ENCODE results near the gene PRPSAP2. TPM values are rescaled to one million over a fixed set of nuclear protein-coding genes. Genes with fewer than 3 reads are reported as not detected.

The PRPSAP2 gene
- total and polyA plus RNA-seq, 2 of the 4 experiments (the other 2 are of a cell fraction), result 22.9 to 28.1 TPM

DNA sequence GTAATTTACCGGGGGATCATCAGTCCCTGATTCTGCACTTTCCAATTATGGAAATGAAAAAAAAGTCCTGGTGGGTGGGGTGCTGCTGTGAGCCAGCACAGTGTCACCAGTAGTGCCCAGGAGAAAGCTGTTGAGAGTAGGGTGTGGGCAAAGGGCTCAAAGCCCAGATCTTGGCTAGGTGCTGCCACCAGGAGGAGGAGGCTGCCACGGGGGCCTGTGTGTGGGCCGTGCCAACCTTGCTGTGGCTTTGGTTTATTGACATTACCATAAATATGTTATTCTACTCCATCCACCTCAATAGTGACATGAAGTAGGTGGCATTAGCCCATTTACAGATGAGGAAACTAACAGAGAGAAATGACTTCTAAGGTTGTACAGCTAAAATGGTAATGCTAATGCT lies 6.7 kb upstream of the PRPSAP2 start:
- no peak overlapping the region for H4K91ac ChIP-seq (ENCODE audit: insufficient read depth, low read depth, low read length)
- no peak overlapping the region for H3K14ac ChIP-seq (replicated peaks; ENCODE audit: low read depth, low read length)
- peaks cover 3 to 20% of the 10 kb centered on the region in 2 experiments; a peak in 3 of 4 replicates for H3K79me1 ChIP-seq (ENCODE audit: low read depth in 1 of 2, low read length in 2 of 2)
- no peak overlapping the region for H3K4ac ChIP-seq (ENCODE audit: low read depth, low read length)
- H3K23ac ChIP-seq (ENCODE audit: low read depth, low read length), result no peak overlapping the region
- H3K27me3 ChIP-seq (ENCODE audit: control insufficient read depth, insufficient read depth, low read length), result no peaks in the 10 kb centered on the region
- H3K9me3 ChIP-seq (ENCODE audit: control insufficient read depth, insufficient read depth, low read length), result no peaks in the 10 kb centered on the region
- CTCF ChIA-PET, result no interaction called here
- H2BK120ac ChIP-seq (ENCODE audit: low read depth, low read length), result no peak overlapping the region
- H2AK9ac ChIP-seq (replicated peaks; ENCODE audit: low read depth, low read length, poor library complexity), result no peak overlapping the region
- no peak overlapping the region for H4K8ac ChIP-seq (ENCODE audit: low read depth in 2 of 2, low read length in 2 of 2)
- ATAC-seq (ENCODE audit: low read depth) (no peak), DNase-seq (no peak)
- TF ChIP-seq POLR2A (IDR thresholded peaks at IDR 0.05; ENCODE audit: low read depth, low read length) (no peak), MAFK (IDR thresholded peaks at IDR 0.05; ENCODE audit: low read depth, low read length) (no peak), RFX5 (IDR thresholded peaks at IDR 0.05; ENCODE audit: low read depth, low read length) (no peak), FOS (IDR thresholded peaks at IDR 0.05; ENCODE audit: low read depth, low read length) (no peak), USF2 (IDR thresholded peaks at IDR 0.05; ENCODE audit: low read depth, low read length) (no peak), SMC3 (IDR thresholded peaks at IDR 0.05; ENCODE audit: low read depth, low read length) (no peak), RAD21 (IDR thresholded peaks at IDR 0.05; ENCODE audit: low read length) (no peak), CEBPB (IDR thresholded peaks at IDR 0.05; ENCODE audit: low read depth, low read length) (no peak), MAZ (IDR thresholded peaks at IDR 0.05; ENCODE audit: borderline replicate concordance, low read depth, low read length) (no peak), NFE2L2 (IDR thresholded peaks at IDR 0.05; ENCODE audit: low read depth, low read length) (no peak), BHLHE40 (IDR thresholded peaks at IDR 0.05; ENCODE audit: low read depth, low read length) (no peak), MXI1 (IDR thresholded peaks at IDR 0.05; ENCODE audit: borderline replicate concordance, low read depth, low read length) (no peak), CHD1 (IDR thresholded peaks at IDR 0.05; ENCODE audit: low read depth, low read length) (no peak), RCOR1 (IDR thresholded peaks at IDR 0.05; ENCODE audit: insufficient replicate concordance, low read length) (no peak)
- TF ChIP-seq, protein P1, sequence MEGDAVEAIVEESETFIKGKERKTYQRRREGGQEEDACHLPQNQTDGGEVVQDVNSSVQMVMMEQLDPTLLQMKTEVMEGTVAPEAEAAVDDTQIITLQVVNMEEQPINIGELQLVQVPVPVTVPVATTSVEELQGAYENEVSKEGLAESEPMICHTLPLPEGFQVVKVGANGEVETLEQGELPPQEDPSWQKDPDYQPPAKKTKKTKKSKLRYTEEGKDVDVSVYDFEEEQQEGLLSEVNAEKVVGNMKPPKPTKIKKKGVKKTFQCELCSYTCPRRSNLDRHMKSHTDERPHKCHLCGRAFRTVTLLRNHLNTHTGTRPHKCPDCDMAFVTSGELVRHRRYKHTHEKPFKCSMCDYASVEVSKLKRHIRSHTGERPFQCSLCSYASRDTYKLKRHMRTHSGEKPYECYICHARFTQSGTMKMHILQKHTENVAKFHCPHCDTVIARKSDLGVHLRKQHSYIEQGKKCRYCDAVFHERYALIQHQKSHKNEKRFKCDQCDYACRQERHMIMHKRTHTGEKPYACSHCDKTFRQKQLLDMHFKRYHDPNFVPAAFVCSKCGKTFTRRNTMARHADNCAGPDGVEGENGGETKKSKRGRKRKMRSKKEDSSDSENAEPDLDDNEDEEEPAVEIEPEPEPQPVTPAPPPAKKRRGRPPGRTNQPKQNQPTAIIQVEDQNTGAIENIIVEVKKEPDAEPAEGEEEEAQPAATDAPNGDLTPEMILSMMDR (conservative IDR thresholded peaks at IDR 0.05; ENCODE audit: low read depth, low read length), result no peak
- TF ChIP-seq, protein P2, sequence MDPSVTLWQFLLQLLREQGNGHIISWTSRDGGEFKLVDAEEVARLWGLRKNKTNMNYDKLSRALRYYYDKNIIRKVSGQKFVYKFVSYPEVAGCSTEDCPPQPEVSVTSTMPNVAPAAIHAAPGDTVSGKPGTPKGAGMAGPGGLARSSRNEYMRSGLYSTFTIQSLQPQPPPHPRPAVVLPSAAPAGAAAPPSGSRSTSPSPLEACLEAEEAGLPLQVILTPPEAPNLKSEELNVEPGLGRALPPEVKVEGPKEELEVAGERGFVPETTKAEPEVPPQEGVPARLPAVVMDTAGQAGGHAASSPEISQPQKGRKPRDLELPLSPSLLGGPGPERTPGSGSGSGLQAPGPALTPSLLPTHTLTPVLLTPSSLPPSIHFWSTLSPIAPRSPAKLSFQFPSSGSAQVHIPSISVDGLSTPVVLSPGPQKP (IDR thresholded peaks at IDR 0.05; ENCODE audit: borderline replicate concordance, low read depth, low read length), result no peak
- POLR2A ChIA-PET (ENCODE audit: unreplicated experiment), result no interaction called here
- no peak overlapping the region for H3K56ac ChIP-seq (ENCODE audit: extremely low read depth, insufficient read depth, low read length)
- peaks cover 12% of the 10 kb centered on the region; the same call in 1 of the 2 replicates for H3K9me1 ChIP-seq (ENCODE audit: insufficient read depth, low read length)
- no peak overlapping the region for H2BK5ac ChIP-seq (ENCODE audit: low read depth, low read length, poor library complexity, severe bottlenecking)
- H3K4me2 ChIP-seq (ENCODE audit: low read depth, low read length), result no peak overlapping the region
- H3K27ac ChIP-seq (ENCODE audit: insufficient read depth, low read length), result no peak overlapping the region
- H4K5ac ChIP-seq (ENCODE audit: low read depth, low read length), result no peak overlapping the region
- no peak overlapping the region for H2BK15ac ChIP-seq (ENCODE audit: low read depth, low read length)
- no peak overlapping the region for H2AK5ac ChIP-seq (ENCODE audit: low read depth, low read length)
- no peaks in the 10 kb centered on the region for H4K20me1 ChIP-seq (ENCODE audit: insufficient read depth, low read length)
- no peaks in the 10 kb centered on the region for H3K36me3 ChIP-seq (ENCODE audit: control insufficient read depth, insufficient read depth, low read length)
- no peaks in the 10 kb centered on the region; the same call in 1 of the 2 replicates for H3K4me1 ChIP-seq (ENCODE audit: control insufficient read depth, insufficient read depth, low read length)
- no TSS peak for BruUV-seq (replicated peaks)
- WGBS, 2 experiments (ENCODE audit: extremely low coverage in 2 of 2, insufficient read length in 1 of 2), result 50% methylated on average over 1 of the region's 3 CpGs; no CpG with 5 or more reads in 1 of the 2 experiments
- no peak overlapping the region for H3K4me3 ChIP-seq (ENCODE audit: insufficient read depth, low read depth, low read length)
- intact Hi-C loops (cut with micrococcal nuclease) (no loop called here), in situ Hi-C loops (cut with MboI; ENCODE audit: low sequenced_read_pairs) (no loop called here), dilution Hi-C loops (cut with HindIII; ENCODE audit: low sequenced_read_pairs, unreplicated experiment) (no loop called here)
- H2AFZ ChIP-seq (replicated peaks; ENCODE audit: low read length, poor library complexity), result peak overlapping the region; percentile 43
- H3K9ac ChIP-seq (ENCODE audit: low read depth, low read length), result no peak overlapping the region
- H3K18ac ChIP-seq (ENCODE audit: low read depth, low read length), result no peak overlapping the region
- H2BK20ac ChIP-seq (ENCODE audit: low read depth, low read length), result no peak overlapping the region
